RCC 7860 (cell line): ENCODE data around the gene KLKB1.

Source experiments
- DNase-seq: peaks from one replicate; pipeline ENCODE4 v3.0.0-alpha.2; 2015; ENCODE audit warnings: low spot score
- FAIRE-seq: peaks from 2 replicates; lab custom pipeline; 2012; peaks lifted over from hg19 to GRCh38; lab: Jason Lieb, UNC

KLKB1 gene

GRCh38 chr4:186304866-186305505 lies 77.7 kb downstream of the KLKB1 start:
- no peak for FAIRE-seq
- no peak for DNase-seq

- DNase-seq (no peak), FAIRE-seq (no peak)
These were observed 80.2 kb downstream of the KLKB1 start for GRCh38 chr4:186307497-186307896.

GRCh38 chr4:186307916-186308315 lies 80.6 kb downstream of the KLKB1 start:
- FAIRE-seq, result no peak
- DNase-seq, result no peak
